Measurements from ENCODE around the gene IL1RL2.
A peak's percentile ranks its signal among the peaks of the same experiment; 100 is the strongest.

IL1RL2 gene

DNA sequence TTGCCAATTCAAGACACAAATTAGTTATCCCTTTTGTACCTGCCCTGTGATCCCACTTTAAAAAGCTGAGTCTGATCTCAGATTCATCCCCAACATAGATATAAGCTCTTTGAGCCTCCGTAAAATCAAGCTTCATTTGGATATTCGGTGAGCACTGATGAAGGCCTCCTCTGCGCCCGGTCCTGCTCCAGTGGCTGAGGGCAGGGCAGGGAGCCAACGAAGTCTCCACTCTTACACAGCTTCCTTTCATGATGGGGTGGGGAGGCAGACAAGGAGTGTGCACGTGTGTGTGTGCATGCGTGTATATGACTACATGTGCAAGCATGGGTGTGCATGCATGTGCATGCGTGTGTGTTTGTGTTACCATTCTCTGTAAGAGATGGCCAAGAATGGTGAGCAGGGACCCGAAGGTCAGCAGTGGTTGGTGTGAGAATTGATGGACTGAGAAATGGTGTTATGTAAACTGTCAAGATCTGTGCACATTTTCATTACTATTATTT is 43.6 kb downstream of the IL1RL2 start:
- H3K27me3 Mint-ChIP-seq = peaks cover 3% of the 10 kb centered on the region
- H3K36me3 Mint-ChIP-seq = peaks cover 2% of the 10 kb centered on the region
- H3K9me3 Mint-ChIP-seq = peaks cover 3% of the 10 kb centered on the region
- H3K27ac Mint-ChIP-seq = no peak overlapping the region
- DNase-seq = no peak
- no peak overlapping the region for H3K4me3 Mint-ChIP-seq
- CTCF ChIA-PET = interaction anchor here (0.7 to 1.7 kb wide), 4 partner anchors 10 to 347 kb away, joined by 3 to 8 read pairs (median 4); no protein-coding TSS in a partner anchor
- H3K4me1 Mint-ChIP-seq = peaks cover 56% of the 10 kb centered on the region

DNA sequence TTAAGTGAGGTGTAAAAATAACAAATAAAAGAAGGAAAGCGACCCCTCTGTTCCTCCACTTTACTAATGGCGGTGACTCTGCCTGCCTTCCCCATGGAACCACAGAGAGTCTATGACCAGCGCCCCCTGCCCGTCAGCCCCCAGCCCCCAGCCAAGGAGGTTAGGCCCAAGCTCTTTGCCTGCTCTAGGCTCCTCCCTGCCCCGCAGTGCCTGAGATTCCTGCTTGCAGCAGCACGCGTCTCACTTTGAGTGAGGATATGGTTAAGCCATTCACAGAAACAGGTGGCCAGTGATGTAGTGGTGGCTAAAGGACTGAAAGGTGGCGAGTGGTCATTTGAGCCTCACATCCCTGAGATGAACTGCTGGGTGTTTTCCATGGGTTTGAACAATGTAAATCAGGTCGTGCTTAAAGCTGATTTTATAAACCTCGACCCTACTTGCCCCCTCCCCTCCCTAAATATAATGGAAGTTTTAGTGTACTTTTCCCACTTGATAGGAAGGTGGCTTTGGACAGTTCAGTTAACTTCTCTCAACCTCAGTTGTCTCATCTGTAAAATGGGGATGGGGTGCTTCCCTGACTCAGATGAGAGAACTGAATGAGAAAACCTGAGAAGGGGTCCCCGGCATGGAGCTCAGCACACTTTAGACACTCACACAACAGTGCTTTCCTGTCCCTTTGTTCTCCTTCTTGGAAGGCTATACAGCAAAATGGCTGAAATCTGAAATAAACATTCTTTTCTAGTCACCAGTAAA is 46.5 kb downstream of the IL1RL2 start:
- H3K4me1 Mint-ChIP-seq = peaks cover 38% of the 10 kb centered on the region
- H3K4me3 Mint-ChIP-seq = no peak overlapping the region
- H3K27ac Mint-ChIP-seq = peak overlapping the region; percentile 52
- DNase-seq = no peak
- H3K9me3 Mint-ChIP-seq = peaks cover 3% of the 10 kb centered on the region
- peaks cover 3% of the 10 kb centered on the region for H3K27me3 Mint-ChIP-seq
- CTCF ChIA-PET = interaction anchor here (0.8 to 4.0 kb wide), 8 partner anchors 8 to 235 kb away, joined by 3 to 23 read pairs (median 4); no protein-coding TSS in a partner anchor
- H3K36me3 Mint-ChIP-seq = peaks cover 2% of the 10 kb centered on the region

DNA sequence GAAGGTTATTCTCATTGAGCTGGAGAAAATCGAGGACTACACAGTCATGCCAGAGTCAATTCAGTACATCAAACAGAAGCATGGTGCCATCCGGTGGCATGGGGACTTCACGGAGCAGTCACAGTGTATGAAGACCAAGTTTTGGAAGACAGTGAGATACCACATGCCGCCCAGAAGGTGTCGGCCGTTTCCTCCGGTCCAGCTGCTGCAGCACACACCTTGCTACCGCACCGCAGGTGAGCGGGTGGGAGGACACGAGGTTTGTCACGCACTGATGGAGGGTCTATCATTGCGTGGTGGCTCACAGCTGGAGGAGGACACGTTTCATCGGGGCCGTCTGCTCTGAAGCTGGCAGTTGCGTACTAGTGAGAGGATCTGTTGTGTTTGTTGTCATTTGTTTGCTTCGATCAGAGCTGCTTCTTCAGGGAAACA is 48.2 kb downstream of the IL1RL2 start:
- Mint-ChIP-seq H3K4me3 (no peak overlapping the region), H3K9me3 (peaks cover 3% of the 10 kb centered on the region), H3K4me1 (peaks cover 34% of the 10 kb centered on the region), H3K27ac (no peak overlapping the region), H3K36me3 (peaks cover 2% of the 10 kb centered on the region), H3K27me3 (peaks cover 3% of the 10 kb centered on the region)
- CTCF ChIA-PET = interaction anchor here (0.7 to 4.0 kb wide), 21 partner anchors 9 to 1218 kb away, joined by 3 to 23 read pairs (median 5); partner anchors contain the start of genes IL18R1 and IL18RAP
- DNase-seq = no peak

DNA sequence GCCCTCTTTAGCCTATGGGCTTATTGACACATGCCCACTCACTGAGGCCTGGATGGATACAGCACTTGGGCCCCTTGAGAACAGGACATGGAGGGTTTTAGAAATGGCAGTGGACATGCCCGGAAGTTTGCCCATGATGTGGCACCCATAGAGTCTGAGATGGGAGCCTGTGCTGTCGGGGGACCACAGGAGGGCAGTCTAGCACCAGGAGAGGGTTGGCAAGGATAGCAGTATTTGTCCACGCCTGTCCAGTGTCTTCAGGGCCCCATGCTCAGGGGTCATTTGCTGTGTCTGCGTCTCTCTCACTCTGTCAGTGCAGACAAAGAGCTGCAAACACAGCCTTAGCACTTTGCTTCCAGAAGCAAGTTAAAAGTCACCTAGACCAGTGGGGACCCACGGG is 48.7 kb downstream of the IL1RL2 start:
- peak; percentile 56 for DNase-seq
- CTCF ChIA-PET = interaction anchor here (0.7 to 4.0 kb wide), 20 partner anchors 9 to 381 kb away, joined by 3 to 23 read pairs (median 5); partner anchors contain the start of genes IL18R1 and IL18RAP
- Mint-ChIP-seq H3K27ac (no peak overlapping the region), H3K4me1 (peaks cover 37% of the 10 kb centered on the region), H3K36me3 (peaks cover 2% of the 10 kb centered on the region), H3K9me3 (peaks cover 3% of the 10 kb centered on the region), H3K27me3 (peaks cover 3% of the 10 kb centered on the region), H3K4me3 (no peak overlapping the region)

DNA sequence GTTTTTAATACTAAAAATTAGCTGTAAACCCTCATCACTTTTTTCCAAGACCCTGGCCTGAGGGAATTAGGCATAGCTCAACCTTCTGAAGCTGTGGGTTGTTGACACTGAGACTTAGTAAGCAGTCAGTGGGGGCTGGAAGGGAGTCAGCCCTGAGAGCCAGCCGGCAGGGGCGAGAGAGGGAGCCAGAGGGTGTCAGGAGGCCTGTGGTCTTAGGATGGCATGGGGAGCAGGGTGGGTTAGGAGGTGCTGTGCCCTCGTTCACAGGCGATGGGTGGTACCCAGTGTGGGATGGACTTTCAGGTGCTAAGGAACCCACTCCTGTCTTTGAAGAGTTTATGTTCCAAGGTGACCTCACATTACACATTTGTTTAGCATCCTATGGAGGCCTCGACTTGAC is 49.3 kb downstream of the IL1RL2 start:
- peaks cover 41% of the 10 kb centered on the region for H3K4me1 Mint-ChIP-seq
- H3K27ac Mint-ChIP-seq = no peak overlapping the region
- no peak for DNase-seq
- H3K27me3 Mint-ChIP-seq = peaks cover 3% of the 10 kb centered on the region
- no peak overlapping the region for H3K4me3 Mint-ChIP-seq
- CTCF ChIA-PET = interaction anchor here (1.3 to 4.0 kb wide), 10 partner anchors 12 to 352 kb away, joined by 3 to 23 read pairs (median 8); no protein-coding TSS in a partner anchor
- H3K9me3 Mint-ChIP-seq = peaks cover 3% of the 10 kb centered on the region
- H3K36me3 Mint-ChIP-seq = peaks cover 2% of the 10 kb centered on the region

DNA sequence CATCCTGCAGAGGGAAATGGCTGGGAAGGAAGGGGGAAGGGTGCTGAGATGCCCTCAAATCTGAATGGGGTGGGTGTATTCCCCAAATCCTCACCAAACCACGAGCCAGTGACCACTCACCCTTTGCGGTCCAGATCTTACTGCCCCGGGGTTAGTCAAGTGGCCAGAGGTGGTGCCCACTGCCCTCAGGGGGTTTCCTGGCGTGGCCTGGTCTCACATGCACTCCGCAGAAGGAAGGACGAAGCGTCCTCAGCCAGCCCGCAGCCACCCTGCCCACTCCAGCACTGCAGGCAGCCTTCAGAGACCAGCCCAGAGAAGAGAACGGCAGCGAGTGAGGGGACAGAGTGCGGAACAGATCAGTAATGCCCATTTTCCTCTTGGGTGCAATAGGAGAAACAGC is 50.4 kb downstream of the IL1RL2 start:
- no peak for DNase-seq
- H3K36me3 Mint-ChIP-seq = no peaks in the 10 kb centered on the region
- CTCF ChIA-PET = interaction anchor here (2.9 to 4.0 kb wide), 2 partner anchors 211 to 217 kb away, joined by 12 to 23 read pairs; no protein-coding TSS in a partner anchor
- H3K27me3 Mint-ChIP-seq = no peaks in the 10 kb centered on the region
- H3K27ac Mint-ChIP-seq = no peak overlapping the region
- peaks cover 45% of the 10 kb centered on the region for H3K4me1 Mint-ChIP-seq
- no peaks in the 10 kb centered on the region for H3K9me3 Mint-ChIP-seq
- no peak overlapping the region for H3K4me3 Mint-ChIP-seq

DNA sequence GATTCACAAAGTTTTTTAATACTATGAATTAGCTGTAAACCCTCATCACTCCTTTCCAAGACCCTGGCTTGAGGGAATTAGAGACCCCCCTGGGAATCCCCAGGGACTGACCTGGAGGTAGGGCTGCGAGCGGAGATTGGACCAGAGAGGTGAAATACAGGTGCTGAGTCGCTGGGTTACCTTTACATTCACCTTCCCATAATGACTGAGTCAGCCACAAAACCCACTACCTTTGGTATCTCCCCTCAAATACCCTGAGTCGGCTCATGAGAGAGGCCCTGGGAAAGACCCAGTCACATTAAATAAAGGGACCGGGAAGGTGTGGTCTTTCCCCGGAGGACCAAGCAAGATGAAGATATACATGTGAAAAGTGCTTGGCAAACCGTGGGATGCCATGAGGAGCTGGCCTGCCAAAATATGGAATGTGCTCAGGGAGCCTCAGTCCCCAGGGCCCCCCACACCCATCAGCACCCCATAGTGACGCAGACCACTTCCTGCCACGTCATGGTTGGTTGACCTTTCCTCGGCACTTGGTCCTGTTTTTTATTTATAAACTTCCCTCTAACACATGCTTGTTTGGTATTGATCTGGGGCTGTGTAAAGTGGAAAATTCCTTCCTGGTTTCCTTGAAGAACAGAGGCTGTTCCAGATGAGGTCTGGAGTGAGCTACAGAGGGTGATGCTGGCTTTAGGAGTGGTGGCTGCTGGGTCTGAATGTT is 51.4 kb downstream of the IL1RL2 start:
- Mint-ChIP-seq H3K36me3 (no peaks in the 10 kb centered on the region), H3K27ac (no peak overlapping the region), H3K27me3 (no peaks in the 10 kb centered on the region), H3K9me3 (no peaks in the 10 kb centered on the region), H3K4me3 (no peak overlapping the region), H3K4me1 (peaks cover 45% of the 10 kb centered on the region)
- no peak for DNase-seq
- CTCF ChIA-PET = interaction anchor here (0.9 to 5.0 kb wide), 4 partner anchors 14 to 217 kb away, joined by 3 to 73 read pairs (median 30); no protein-coding TSS in a partner anchor

DNA sequence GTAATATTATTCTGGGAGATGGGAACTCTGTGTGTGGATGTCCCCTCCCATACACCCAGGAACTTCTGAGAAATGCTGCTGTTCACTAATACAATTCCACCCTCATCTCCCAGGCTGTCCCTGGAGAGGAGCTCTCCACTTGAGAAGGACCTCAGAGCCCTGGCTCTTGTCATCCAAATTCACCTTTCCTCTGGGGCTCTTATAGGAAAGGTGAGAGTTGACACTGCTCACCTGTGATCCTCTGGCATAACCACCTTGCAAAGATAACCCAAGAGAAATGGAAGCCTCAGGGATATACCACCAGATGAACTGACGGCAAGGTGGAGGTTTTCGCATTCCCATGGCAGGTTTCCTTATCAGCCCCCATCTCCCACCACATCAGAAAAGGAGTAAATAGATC is 52.0 kb downstream of the IL1RL2 start:
- DNase-seq = no peak
- peaks cover 43% of the 10 kb centered on the region for H3K4me1 Mint-ChIP-seq
- H3K9me3 Mint-ChIP-seq = no peaks in the 10 kb centered on the region
- no peaks in the 10 kb centered on the region for H3K36me3 Mint-ChIP-seq
- no peaks in the 10 kb centered on the region for H3K27me3 Mint-ChIP-seq
- H3K27ac Mint-ChIP-seq = no peak overlapping the region
- CTCF ChIA-PET = interaction anchor here (0.9 to 5.0 kb wide), 10 partner anchors 13 to 355 kb away, joined by 3 to 73 read pairs (median 24); partner anchors contain the start of gene IL18R1
- no peak overlapping the region for H3K4me3 Mint-ChIP-seq

DNA sequence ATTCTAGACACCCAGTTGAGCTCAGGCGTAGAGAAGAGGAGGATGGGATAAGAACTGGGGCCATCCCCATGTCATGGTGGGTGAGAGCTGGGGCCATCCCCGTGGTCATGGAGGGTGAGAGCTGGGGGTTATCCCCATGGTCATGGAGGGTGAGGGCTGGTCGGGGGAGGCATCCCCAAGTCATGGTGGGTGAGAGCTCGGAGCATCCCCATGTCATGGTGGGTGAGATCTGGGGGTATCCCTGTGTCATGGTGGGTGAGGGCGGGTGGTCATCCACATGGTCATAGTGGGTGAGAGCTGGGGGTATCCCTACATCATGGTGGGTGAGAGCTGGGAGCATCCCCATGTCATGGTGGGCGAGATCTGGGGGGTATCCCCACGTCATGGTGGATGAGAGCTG is 52.5 kb downstream of the IL1RL2 start:
- CTCF ChIA-PET = interaction anchor here (0.9 to 5.0 kb wide), 18 partner anchors 13 to 356 kb away, joined by 3 to 73 read pairs (median 12); partner anchors contain the start of gene IL18R1
- H3K36me3 Mint-ChIP-seq = no peaks in the 10 kb centered on the region
- H3K27ac Mint-ChIP-seq = no peak overlapping the region
- no peaks in the 10 kb centered on the region for H3K9me3 Mint-ChIP-seq
- DNase-seq = no peak
- no peaks in the 10 kb centered on the region for H3K27me3 Mint-ChIP-seq
- H3K4me1 Mint-ChIP-seq = peaks cover 37% of the 10 kb centered on the region
- H3K4me3 Mint-ChIP-seq = no peak overlapping the region

DNA sequence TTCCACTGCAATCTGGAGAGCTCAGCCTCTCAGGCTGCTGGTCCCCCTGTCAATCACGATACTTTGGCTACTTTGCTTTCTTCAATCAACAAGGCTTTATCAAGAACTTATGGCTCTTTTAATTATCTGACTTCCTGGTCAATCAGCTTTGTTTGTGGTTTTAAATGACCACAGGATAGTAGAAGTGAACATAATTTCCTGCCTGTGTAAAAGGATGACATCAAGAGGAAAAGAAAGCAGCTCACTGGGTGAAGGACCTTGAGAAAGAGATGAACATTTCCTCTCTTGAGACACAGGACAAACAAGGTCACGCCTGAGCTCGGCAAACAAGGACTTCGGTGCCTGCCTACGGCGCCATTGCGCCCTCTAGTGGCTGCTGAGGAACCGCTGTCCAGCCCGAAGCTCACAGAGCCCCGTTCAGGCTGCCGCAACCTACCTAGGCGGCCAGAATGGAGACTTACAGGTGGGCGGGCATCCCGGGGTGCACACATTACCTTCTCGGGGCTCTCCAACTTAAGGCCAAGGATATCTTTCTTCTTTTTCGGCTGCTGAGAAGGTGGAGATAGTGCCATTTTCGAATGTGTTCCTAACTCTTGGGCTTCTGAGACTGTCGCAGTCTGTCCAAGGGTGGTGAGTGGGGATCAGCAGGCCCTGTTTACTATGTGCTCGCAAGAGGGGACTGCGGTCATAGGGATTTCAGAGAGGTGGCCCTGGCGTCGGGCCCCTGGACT is 54.0 kb downstream of the IL1RL2 start:
- Mint-ChIP-seq H3K36me3 (no peaks in the 10 kb centered on the region), H3K4me3 (no peak overlapping the region), H3K4me1 (peaks cover 28% of the 10 kb centered on the region), H3K9me3 (no peaks in the 10 kb centered on the region), H3K27me3 (no peaks in the 10 kb centered on the region), H3K27ac (peak overlapping the region; percentile 26)
- CTCF ChIA-PET = interaction anchor here (0.5 to 5.0 kb wide), 68 partner anchors 8 to 941 kb away, joined by 3 to 73 read pairs (median 4); partner anchors contain the start of gene IL18R1
- peak; percentile 90 for DNase-seq

DNA sequence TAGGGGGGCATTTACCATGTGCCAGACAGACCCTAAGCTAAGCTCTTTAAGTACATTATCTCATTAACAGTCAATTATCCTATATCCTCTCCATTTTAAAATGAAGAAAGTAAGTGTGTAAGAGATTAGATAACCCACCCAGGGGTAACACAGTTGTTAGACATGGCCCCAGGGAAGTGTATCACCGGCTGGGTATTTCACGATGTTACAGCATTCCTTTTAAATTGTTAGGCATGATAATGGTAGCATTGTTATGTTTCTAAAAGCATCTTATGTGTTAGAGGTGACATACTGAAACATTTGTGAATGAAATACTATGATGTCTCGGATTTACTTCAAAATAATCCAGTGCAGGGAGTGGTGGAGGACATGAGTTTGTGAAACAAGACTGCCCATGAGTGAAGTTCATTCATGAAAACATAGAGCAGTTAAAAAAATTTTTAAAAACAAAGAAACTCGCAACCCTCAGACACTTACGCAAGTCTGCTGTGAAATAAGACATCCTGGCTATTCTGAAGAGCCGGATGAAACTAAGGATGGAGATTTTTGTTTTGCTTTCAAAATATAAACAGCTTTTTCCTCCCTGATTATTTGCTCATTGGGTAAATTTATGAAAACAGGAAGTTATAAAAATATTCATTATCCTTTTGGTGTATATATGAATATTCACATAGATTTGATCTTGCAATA is 54.9 kb downstream of the IL1RL2 start:
- DNase-seq = no peak
- H3K9me3 Mint-ChIP-seq = no peaks in the 10 kb centered on the region
- H3K27ac Mint-ChIP-seq = no peak overlapping the region
- CTCF ChIA-PET = interaction anchor here (0.9 to 5.0 kb wide), 25 partner anchors 9 to 942 kb away, joined by 3 to 73 read pairs (median 8); partner anchors contain the start of gene IL18R1
- no peak overlapping the region for H3K4me3 Mint-ChIP-seq
- no peaks in the 10 kb centered on the region for H3K27me3 Mint-ChIP-seq
- H3K4me1 Mint-ChIP-seq = peaks cover 28% of the 10 kb centered on the region
- H3K36me3 Mint-ChIP-seq = no peaks in the 10 kb centered on the region

DNA sequence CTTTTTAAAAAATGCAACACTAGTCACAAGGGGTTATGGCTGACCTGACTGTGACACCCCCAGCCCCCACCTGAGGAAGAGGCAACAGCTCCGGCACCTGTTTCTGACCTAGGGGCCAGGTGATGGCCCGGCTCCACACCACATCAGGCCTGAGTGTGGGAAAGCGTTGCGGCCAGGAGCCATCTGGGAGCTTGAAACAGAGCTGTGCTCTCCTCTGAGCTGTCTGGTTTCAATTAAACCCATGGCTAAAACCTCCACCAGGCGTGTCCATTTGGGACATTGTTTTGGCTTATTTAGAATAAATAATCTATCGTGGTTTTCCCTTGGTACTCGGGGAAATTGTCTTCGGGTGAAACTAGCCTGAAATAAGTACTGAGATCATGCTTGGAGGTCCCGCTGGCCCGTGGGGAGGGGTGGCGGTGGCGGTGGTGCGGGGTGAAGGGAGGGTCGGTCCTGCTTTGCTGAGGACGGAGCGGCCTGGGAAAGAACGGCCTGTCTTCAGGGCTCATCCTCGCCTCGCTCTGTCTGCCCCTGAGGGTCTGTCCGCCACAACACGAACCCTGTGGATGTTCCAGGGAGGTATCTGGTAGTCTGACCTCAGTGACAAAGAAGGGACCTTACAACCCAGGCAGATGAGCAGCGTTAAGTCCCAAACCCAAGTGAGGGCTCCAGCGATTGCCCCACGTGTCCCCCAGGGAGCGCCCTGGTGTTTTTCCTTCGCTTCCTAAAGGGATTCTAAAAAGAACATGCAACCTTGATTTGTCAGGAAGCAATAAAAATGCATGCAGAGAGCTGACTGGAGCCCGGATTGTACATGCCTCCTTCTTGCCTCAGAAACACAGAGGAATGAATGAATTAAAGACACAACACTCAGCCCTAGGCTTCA is 58.7 kb downstream of the IL1RL2 start:
- Mint-ChIP-seq H3K27me3 (peaks cover 6% of the 10 kb centered on the region), H3K36me3 (no peaks in the 10 kb centered on the region), H3K4me1 (peaks cover 10% of the 10 kb centered on the region), H3K4me3 (no peak overlapping the region), H3K9me3 (no peaks in the 10 kb centered on the region), H3K27ac (no peak overlapping the region)
- CTCF ChIA-PET = interaction anchor here (0.9 to 3.4 kb wide), 5 partner anchors 110 to 233 kb away, joined by 3 to 19 read pairs (median 4); partner anchors contain the start of gene IL18R1
- no peak for DNase-seq
